GM21423 (cell line): Measurements from ENCODE around the gene KISS1R.
"Not testable (repeated sequence)": the region's sequence is repeated elsewhere in the genome, so short reads cannot be mapped to it uniquely, and the experiment has no call there.

ENCODE experiments used
- ATAC-seq: cut with Tn5 transposase; IDR thresholded peaks from one replicate; pipeline ENCODE4 v1.9.1; 2021; ENCODE audit warnings: mild to moderate bottlenecking, moderate library complexity; ENCODE audit not compliant: unreplicated experiment

Gene KISS1R

DNA sequence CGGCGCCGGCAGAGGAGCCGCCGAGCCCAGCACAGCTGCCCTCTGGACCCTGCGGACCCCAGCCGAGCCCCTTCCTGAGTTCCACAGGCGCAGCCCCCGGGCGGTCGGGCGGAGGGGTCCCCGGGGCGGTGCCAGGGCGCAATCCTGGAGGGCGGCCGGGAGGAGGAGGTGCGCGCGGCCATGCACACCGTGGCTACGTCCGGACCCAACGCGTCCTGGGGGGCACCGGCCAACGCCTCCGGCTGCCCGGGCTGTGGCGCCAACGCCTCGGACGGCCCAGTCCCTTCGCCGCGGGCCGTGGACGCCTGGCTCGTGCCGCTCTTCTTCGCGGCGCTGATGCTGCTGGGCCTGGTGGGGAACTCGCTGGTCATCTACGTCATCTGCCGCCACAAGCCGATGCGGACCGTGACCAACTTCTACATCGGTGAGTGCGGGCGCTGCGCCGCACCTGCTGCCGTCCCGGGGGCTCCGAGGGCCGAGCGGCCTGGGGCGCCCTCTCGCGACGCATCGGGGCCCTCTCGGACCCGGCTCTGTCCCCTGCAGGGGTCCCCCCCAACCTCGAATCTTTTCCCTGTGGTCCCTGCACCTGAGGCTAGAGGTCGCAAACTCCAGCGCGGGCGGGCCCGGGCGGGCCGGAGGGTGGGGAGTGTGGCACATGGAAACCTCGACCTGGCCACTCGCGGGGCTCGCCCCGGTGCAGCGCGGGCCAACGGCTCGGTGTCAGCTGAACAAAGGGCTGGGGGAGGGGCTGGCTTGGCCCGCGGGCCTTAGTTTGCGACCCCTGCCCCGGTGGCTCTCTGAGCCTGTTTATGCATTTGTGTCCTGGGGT is at the start of gene KISS1R:
KISS1R (plus strand) TSS at position 11 of the 829 bp plus-strand sequence; CDS start at position 181, 170 bp downstream.
- ATAC-seq = no peak

- ATAC-seq = no peak
These were observed 49.2 kb upstream of the KISS1R start for GRCh38 chr19:867855-868457.

DNA sequence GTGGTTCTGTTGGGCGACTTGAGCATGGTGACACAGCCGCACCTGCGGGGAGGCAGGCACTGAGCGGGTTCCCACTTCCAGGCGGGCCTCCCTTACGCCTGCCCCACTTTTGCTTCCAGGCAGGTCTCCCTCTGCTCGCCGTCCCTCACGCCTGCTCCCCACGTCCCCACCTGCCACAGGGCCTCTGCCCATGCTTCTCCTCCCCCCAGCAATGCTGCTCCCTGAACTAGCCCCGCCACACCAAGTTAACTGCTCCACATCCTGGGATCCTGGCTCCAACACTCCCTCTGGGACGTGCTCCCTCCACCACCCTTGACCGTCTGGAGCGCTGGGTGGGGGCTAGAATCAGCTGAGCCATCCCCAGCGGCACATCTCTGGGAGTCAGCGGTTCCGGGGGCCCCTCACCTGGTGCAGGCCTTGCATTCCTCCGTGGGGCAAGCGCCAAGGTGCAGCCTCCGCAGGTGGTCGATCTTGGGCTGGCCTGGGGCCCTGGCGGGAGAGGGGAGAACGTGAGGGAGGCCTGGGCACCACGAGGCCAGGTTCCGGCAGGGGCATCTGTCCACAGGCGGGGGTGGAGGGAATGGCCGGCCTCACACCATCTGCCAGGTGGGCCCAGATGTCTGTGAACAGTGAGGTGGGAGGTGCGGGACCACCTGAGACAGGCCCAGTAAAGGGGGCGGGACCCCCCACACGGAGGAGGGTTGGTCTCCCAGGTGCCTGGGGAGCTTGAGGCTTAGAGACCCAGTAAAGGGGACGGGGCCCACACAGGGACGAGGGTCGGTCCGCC is 48.5 kb upstream of the KISS1R start:
- no peak for ATAC-seq

DNA sequence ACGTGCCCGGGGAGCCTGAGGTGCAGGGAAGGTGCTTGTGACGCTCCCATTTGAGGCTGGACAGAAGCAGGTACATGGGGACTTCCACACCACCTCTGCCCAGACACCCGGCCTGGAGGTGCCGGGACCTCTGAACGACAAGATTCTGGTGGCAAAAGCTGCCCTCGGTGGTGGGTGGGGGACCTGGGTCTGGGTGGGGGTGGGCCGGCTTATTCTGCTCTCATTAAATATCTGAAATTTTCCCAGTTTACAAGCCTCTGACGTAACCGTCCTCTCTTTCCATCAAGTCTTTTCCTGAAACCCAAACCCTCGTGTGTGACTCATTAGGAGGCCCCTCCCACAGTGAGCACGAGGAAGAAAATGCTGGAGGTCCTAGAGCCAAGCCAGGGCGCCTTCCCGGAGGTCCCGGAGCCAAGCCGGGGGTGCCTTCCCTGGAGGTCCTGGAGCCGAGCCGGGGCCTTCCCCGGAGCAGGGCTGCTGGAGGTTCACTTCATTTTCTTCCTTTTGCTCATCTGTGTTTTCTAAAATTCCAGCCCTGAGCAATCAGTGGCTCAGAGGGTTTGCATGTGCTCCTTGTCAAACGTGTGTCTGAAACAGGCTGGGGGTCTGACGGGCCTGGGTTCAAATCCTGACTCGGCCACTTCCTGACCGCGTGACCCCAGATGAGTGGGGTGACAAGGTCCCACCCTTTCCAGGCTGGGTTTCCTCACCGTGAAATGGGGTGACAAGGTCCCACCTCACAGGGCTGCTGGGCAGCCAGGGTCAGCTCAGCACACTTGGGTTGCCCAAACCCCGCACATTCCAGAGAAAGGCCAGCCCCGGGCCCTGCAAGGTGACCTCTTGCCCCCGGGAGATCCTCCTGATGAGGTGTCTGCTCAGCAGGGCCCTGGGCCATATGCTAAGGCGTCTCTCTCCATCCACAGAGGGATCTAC is 47.6 kb upstream of the KISS1R start:
- no peak for ATAC-seq

DNA sequence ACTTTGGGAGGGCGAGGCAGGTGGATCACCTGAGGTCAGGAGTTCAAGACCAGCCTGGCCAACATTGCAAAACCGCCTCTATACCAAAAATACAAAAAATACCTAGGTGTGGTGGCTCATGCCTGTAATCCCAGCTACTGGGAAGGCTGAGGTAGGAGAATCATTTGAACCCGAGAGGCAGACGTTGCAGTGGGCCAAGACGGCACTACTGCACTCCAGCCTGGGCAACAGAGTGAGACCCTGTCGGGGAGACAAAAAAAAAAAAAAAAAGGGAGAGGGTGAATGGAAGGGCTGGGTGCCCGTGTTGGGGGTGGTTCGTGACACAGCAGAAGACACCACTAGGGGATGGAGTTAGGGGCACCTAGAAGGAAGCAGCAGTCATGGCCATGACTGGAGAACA is 46.8 kb upstream of the KISS1R start:
- ATAC-seq = no peak

GRCh38 chr19:870963-871401 is 46.2 kb upstream of the KISS1R start:
- ATAC-seq = no peak

- ATAC-seq = no peak
These were observed 45.5 kb upstream of the KISS1R start for GRCh38 chr19:871446-872265.

DNA sequence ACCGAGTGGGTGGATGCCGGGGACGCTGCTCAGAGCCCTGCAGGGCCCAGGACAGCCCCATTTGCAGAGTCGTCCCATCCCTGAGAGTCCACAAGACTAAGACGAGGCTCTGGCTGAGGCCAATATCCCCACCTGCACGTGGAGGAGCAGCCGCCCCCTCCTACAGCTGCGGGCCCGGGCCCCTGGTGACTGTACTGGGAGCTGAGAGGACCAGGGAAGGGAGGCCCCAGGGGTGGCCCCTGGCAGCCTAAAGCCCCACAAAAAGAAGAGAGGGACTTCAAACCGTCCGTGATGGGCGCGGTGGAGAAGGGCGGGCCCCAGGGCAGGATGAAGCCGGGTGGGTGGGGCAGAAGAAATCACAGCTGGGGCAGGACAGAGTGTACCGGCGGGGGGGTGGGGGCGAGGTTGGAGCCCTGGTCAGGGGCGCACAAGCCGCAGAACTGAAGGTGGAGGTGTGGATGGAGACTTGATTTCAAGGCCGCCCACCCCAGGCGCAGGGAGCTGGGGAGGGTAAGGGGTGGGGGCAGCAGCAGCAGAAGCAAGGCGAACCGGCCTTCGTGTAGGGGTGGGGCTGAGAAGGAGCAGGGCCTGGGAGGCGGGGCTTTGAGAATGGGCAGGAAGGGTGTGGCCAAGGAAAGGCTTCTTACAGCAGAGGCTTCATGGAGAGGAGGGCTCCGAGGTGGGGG is 44.7 kb upstream of the KISS1R start:
- no peak for ATAC-seq

DNA sequence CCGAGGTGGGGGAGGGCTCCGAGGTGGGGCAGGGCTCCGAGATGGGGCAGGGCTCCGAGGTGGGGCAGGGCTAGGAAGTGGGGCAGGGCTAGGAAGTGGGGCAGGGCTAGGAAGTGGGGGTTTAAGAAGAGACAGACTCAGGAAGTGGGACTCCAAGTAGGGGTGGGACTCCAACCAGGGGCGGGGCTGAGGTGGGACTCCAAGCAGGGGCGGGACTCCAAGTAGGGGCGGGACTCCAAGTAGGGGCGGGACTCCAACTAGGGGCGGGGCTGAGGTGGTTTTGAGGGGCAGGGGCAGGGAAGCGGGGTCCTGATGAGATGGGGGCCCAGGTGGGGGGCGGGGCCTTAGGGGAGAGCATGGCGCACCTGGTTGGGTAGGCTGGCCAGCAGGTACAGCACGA is 44.0 kb upstream of the KISS1R start:
- ATAC-seq = no peak

- ATAC-seq = no peak
These were observed 43.5 kb upstream of the KISS1R start for GRCh38 chr19:873561-874041.

DNA sequence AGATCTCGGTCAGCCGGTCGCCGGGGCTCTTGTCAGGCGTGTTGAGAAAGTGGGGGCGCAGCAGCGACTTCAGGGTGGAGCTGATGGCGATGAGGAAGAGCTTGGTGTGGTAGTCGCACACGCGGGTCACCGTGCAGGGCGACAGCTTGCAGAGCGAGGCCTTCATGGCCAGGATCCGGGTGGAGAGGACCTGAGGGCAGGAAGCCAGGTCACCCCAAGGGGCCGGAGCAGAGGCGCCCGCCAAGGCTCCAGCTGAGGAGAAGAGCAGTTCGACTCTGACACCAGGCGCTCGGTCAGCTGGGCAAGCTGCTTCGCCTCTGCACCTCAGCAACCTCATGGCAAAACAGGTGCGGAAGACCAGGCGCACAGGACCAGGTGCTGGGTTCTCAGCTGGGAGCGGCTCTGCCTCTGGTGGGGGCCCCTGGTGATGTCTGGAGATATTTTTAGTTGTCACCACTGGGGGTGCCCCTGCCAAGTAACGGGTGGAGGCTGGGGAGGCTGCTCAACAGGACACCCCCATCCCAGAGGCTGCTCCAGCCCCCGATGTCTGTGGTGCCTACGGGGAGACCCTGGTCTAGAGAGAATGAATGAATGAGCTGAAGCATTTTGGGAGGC is 41.8 kb upstream of the KISS1R start:
- ATAC-seq = no peak

- ATAC-seq = no peak
These were observed 41.0 kb upstream of the KISS1R start for GRCh38 chr19:876089-876488.

DNA sequence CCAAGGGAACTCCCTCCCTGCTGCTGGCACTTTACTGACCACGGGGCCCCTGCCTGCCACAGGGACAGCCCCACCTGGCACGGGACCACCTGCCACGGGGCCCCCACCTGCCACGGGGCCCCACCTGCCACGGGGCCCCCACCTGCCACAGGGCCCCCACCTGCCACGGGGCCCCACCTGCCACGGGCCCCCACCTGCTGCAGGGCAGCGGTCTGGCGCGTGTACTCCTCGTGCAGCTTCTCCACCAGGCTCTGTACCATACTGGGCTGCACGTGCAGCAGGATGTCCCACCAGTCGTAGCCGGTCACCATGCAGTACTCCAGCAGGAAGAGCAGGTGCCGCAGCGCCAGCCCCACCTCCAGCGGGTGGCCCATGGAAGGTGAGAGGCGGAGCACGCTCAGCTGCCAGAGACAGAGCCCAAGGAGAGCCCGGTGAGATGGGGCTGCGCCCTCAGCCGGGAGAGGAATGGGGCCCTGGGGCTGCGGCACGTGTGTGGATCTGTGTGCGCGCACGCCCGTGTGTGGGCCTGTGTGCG is 40.3 kb upstream of the KISS1R start:
- ATAC-seq = no peak

GRCh38 chr19:877992-878660 is 39.0 kb upstream of the KISS1R start:
- ATAC-seq = not testable (repeated sequence)

DNA sequence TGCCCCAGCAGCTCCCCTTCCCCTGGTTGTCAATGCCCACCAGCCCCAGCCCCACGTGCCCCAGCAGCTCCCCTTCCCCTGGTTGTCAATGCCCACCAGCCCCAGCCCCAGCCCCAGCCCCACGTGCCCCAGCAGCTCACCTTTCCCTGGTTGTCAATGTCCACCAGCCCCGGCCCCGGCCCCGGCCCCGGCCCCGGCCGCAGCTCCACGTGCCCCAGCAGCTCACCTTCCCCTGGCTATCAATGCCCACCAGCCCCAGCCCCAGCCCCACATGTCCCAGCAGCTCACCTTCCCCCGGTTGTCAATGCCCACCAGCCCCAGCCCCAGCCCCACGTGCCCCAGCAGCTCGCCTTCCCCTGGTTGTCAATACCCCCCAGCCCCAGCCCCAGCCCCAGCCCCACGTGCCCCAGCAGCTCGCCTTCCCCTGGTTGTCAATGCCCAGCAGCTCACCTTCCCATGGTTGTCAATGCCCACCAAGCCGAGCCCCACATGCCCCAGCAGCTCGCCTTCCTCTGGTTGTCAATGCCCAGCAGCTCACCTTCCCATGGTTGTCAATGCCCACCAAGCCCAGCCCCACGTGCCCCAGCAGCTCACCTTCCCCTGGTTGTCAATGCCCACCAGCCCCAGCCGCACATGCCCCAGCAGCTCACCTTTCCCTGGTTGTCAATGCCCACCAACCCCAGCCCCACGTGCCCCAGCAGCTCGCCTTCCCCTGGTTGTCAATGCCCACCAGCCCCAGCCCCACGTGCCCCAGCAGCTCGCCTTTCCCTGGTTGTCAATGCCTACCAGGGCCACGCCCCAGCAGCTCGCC is 38.2 kb upstream of the KISS1R start:
- not testable (repeated sequence) for ATAC-seq

GRCh38 chr19:879711-880438 is 37.3 kb upstream of the KISS1R start:
- ATAC-seq = no peak
